GM23338 (cell line): ENCODE measurements around the gene QSOX1. TPM values are rescaled to one million over a fixed set of nuclear protein-coding genes. Genes with fewer than 3 reads are reported as not detected.
A peak's percentile ranks its signal among the peaks of the same experiment; 100 is the strongest.
"Not testable (repeated sequence)": the region's sequence is repeated elsewhere in the genome, so short reads cannot be mapped to it uniquely, and the experiment has no call there.

ENCODE experiments used
- ATAC-seq: fragments of 200-7000 bp; cut with Tn5 transposase; 3 replicates; pipeline ENCODE4 v1.9.1; 2020
- DNase-seq: peaks from one replicate; pipeline ENCODE4 v3.0.0-alpha.2; 2015; ENCODE audit warnings: low spot score
- H2AFZ ChIP-seq: fragments of 200-600 bp; sonication (generic); 2 replicates; pipeline ENCODE4 v1.8.0; 2016; ENCODE audit warnings: antibody characterized with exemption, mild to moderate bottlenecking, moderate library complexity
- H3F3A ChIP-seq: fragments of 200-600 bp; sonication (generic); replicated peaks from 2 replicates; pipeline ENCODE4 v1.8.0; 2017; ENCODE audit warnings: antibody characterized with exemption, mixed run types, low read depth
- H3K27ac ChIP-seq: fragments of 200-600 bp; sonication (generic); 2 replicates; pipeline ENCODE4 v1.6.1; 2016; ENCODE audit warnings: low read depth
- H3K27me3 ChIP-seq: fragments of 200-600 bp; sonication (generic); 2 replicates; pipeline ENCODE4 v1.8.0; 2016; ENCODE audit warnings: mild to moderate bottlenecking, mixed run types, moderate library complexity; ENCODE audit not compliant: insufficient read depth
- H3K36me3 ChIP-seq: fragments of 200-600 bp; sonication (generic); 2 replicates; pipeline ENCODE4 v1.8.0; 2016; ENCODE audit warnings: mild to moderate bottlenecking; ENCODE audit not compliant: insufficient read depth
- H3K4me1 ChIP-seq: fragments of 200-600 bp; sonication (generic); 2 replicates; pipeline ENCODE4 v1.8.0; 2016; ENCODE audit warnings: mild to moderate bottlenecking, moderate library complexity; ENCODE audit not compliant: insufficient read depth
- H3K4me2 ChIP-seq: fragments of 200-600 bp; sonication (generic); 2 replicates; pipeline ENCODE4 v1.7.1; 2017; ENCODE audit warnings: mixed run types
- H3K4me3 ChIP-seq: fragments of 200-600 bp; sonication (generic); 2 replicates; pipeline ENCODE4 v1.6.1; 2016; ENCODE audit warnings: mixed run types
- H3K79me2 ChIP-seq: fragments of 200-600 bp; sonication (generic); replicated peaks from 2 replicates; pipeline ENCODE4 v1.8.0; 2017; ENCODE audit warnings: mild to moderate bottlenecking; ENCODE audit not compliant: insufficient read depth
- H3K9me2 ChIP-seq: fragments of 200-600 bp; sonication (generic); 2 replicates; pipeline ENCODE4 v1.8.0; 2017; ENCODE audit not compliant: insufficient read depth
- H4K20me1 ChIP-seq: fragments of 200-600 bp; sonication (generic); replicated peaks from 2 replicates; pipeline ENCODE4 v1.8.0; 2017; ENCODE audit warnings: mild to moderate bottlenecking; ENCODE audit not compliant: insufficient read depth
- H3K27ac Mint-ChIP-seq: 2 replicates; pipeline ENCODE4 v1.8.0; 2020; ENCODE audit warnings: inconsistent platforms, mild to moderate bottlenecking, moderate library complexity, mixed read lengths
- H3K27me3 Mint-ChIP-seq: 3 replicates; pipeline ENCODE4 v1.8.0; 2022; ENCODE audit warnings: low read depth, mild to moderate bottlenecking, moderate library complexity, mixed read lengths, inconsistent platforms; ENCODE audit not compliant: insufficient read depth, poor library complexity
- H3K36me3 Mint-ChIP-seq: 3 replicates; pipeline ENCODE4 v1.8.0; 2021; ENCODE audit warnings: low read depth, mild to moderate bottlenecking, inconsistent platforms, moderate library complexity, mixed read lengths
- H3K4me1 Mint-ChIP-seq: 3 replicates; pipeline ENCODE4 v1.8.0; 2020; ENCODE audit warnings: mild to moderate bottlenecking, inconsistent platforms, mixed read lengths
- H3K4me3 Mint-ChIP-seq: 3 replicates; pipeline ENCODE4 v1.8.0; 2021; ENCODE audit warnings: moderate library complexity, mild to moderate bottlenecking, inconsistent platforms, mixed read lengths
- H3K9me3 Mint-ChIP-seq: 3 replicates; pipeline ENCODE4 v1.8.0; 2020; ENCODE audit warnings: moderate library complexity, mild to moderate bottlenecking, inconsistent platforms, mixed read lengths
- CREB1 ChIP-seq: fragments of 250-450 bp; sonication (Bioruptor Pico); IDR thresholded peaks from 2 replicates; pipeline ENCODE4 v1.5.0; 2020; ENCODE audit warnings: low read depth, mild to moderate bottlenecking, moderate library complexity
- CTCF ChIP-seq, 2 experiments: fragments of 200-600 bp in 1 of 2; sonication (generic) in 1 of 2; conservative IDR thresholded peaks; 2 replicates each; pipeline versions ENCODE4 v1.5.1 to v1.6.1; 2016 to 2017; ENCODE audit warnings: antibody characterized with exemption in 2 of 2, low read depth in 2 of 2, mild to moderate bottlenecking in 2 of 2, moderate library complexity in 1 of 2
- ETS1 ChIP-seq: IDR thresholded peaks from 2 replicates; pipeline ENCODE4 v1.6.1; 2016; ENCODE audit warnings: antibody characterized with exemption
- EZH2 ChIP-seq: fragments of 200-600 bp; sonication (generic); IDR thresholded peaks from one replicate; pipeline ENCODE4 v1.8.0; 2017; ENCODE audit warnings: antibody characterized with exemption, mild to moderate bottlenecking, low read depth; ENCODE audit not compliant: unreplicated experiment
- JUNB ChIP-seq: IDR thresholded peaks from one replicate; pipeline ENCODE4 v1.6.1; 2016; ENCODE audit warnings: antibody characterized with exemption; ENCODE audit not compliant: unreplicated experiment
- NANOG ChIP-seq: IDR thresholded peaks from 2 replicates; pipeline ENCODE4 v1.6.1; 2016; ENCODE audit warnings: antibody characterized with exemption, borderline replicate concordance
- REST ChIP-seq: IDR thresholded peaks from one replicate; pipeline ENCODE4 v1.6.1; 2018; ENCODE audit warnings: antibody characterized with exemption; ENCODE audit not compliant: unreplicated experiment
- ZNF114 ChIP-seq: fragments of 250-450 bp; sonication (Bioruptor Pico); IDR thresholded peaks from 2 replicates; pipeline ENCODE4 v1.5.0; 2020; ENCODE audit warnings: mild to moderate bottlenecking, moderate library complexity
- ZNF331 ChIP-seq: fragments of 250-450 bp; sonication (Bioruptor Pico); IDR thresholded peaks from 2 replicates; pipeline ENCODE4 v1.5.0; 2020; ENCODE audit warnings: low read depth, mild to moderate bottlenecking, moderate library complexity
- ZNF462 ChIP-seq: fragments of 250-450 bp; sonication (Bioruptor Pico); IDR thresholded peaks from 2 replicates; pipeline ENCODE4 v1.5.0; 2020; ENCODE audit warnings: mild to moderate bottlenecking, moderate library complexity
- polyA plus RNA-seq: library from polyadenylated mRNA; unstranded; fragments of >200 nt; fragmentation: Nextera tagmentation; extraction: Ambion mirVana; gene quantifications from 2 replicates; pipeline ENCODE4 v1.2.1, GENCODE V29; 2016
- total RNA-seq: library from RNA; depleted of rRNA; stranded (reverse); fragments of >200 nt; shearing (Covaris generic); gene quantifications from 2 replicates; pipeline ENCODE4 v1.2.3, GENCODE V29; 2014

Gene QSOX1
- total and polyA plus RNA-seq, 2 experiments from 2014 or later = 47.8 to 119 TPM

- not testable (repeated sequence) for H3K9me3 Mint-ChIP-seq, H3K27ac ChIP-seq, H3K27me3 ChIP-seq, H3K4me3 ChIP-seq, H3K4me1 ChIP-seq, H3K27me3 Mint-ChIP-seq, ATAC-seq, H3K36me3 Mint-ChIP-seq, H3K4me2 ChIP-seq, H3K79me2 ChIP-seq, H3K27ac Mint-ChIP-seq, H3K4me3 Mint-ChIP-seq, H3K9me2 ChIP-seq, H3K36me3 ChIP-seq, DNase-seq, H3F3A ChIP-seq, H4K20me1 ChIP-seq, H2AFZ ChIP-seq, H3K4me1 Mint-ChIP-seq
Measured at GRCh38 chr1:180202588-180202987, 47.9 kb downstream of the QSOX1 start.

- no peaks in the 10 kb centered on the region for H3K27me3 ChIP-seq
- Mint-ChIP-seq H3K4me1 (no peaks in the 10 kb centered on the region; the same call in 2 of the 3 replicates), H3K36me3 (no peaks in the 10 kb centered on the region), H3K27ac (no peak overlapping the region), H3K4me3 (no peak overlapping the region), H3K9me3 (no peaks in the 10 kb centered on the region), H3K27me3 (peaks cover 10% of the 10 kb centered on the region)
- no peaks in the 10 kb centered on the region for H3K79me2 ChIP-seq
- ATAC-seq (peak; percentile 45), DNase-seq (no peak)
- H3K4me2 ChIP-seq = no peak overlapping the region
- no peaks in the 10 kb centered on the region for H3F3A ChIP-seq
- no peaks in the 10 kb centered on the region for H4K20me1 ChIP-seq
- H3K9me2 ChIP-seq = no peaks in the 10 kb centered on the region
- no peak overlapping the region for H3K27ac ChIP-seq
- no peaks in the 10 kb centered on the region for H3K36me3 ChIP-seq
- no peak overlapping the region for H3K4me3 ChIP-seq
- H3K4me1 ChIP-seq = no peaks in the 10 kb centered on the region
- no peak overlapping the region for H2AFZ ChIP-seq
- TF ChIP-seq REST (no peak), CTCF (conservative IDR thresholded peaks at IDR 0.05; ENCODE audit: low read depth in 2 of 2) (no peak), ZNF331 (CRISPR knock-in tag) (no peak), ZNF114 (CRISPR knock-in tag) (no peak), ETS1 (no peak), ZNF462 (CRISPR knock-in tag) (no peak), EZH2 (no peak), CREB1 (CRISPR knock-in tag) (no peak), JUNB (no peak), NANOG (no peak)
Measured at GRCh38 chr1:180204231-180204630, 49.6 kb downstream of the QSOX1 start.
